ENCODE measurements around the gene IRAK2.
A peak's percentile ranks its signal among the peaks of the same experiment; 100 is the strongest.

GRCh38 chr3:10189557-10190354 lies 25.0 kb downstream of the IRAK2 start:
- TF ChIP-seq RAD21 (conservative IDR thresholded peaks at IDR 0.05 in 1 of 2, IDR thresholded peaks at IDR 0.05 in 1 of 2) (no peak), CTCF (IDR thresholded peaks at IDR 0.05) (no peak), USF2 (IDR thresholded peaks at IDR 0.05) (no peak), POLR2A (IDR thresholded peaks at IDR 0.05; ENCODE audit: low read length) (no peak), NPAS2 (CRISPR knock-in tag; IDR thresholded peaks at IDR 0.05; ENCODE audit: borderline replicate concordance) (no peak), EP300 (IDR thresholded peaks at IDR 0.05) (no peak), CEBPB (IDR thresholded peaks at IDR 0.05) (peak; percentile 65 to 78; a peak in 3 of 4 replicates), BHLHE40 (IDR thresholded peaks at IDR 0.05; ENCODE audit: low read depth, low read length) (no peak), ZSCAN20 (CRISPR knock-in tag; IDR thresholded peaks at IDR 0.05) (no peak), CHD4 (IDR thresholded peaks at IDR 0.05; ENCODE audit: borderline replicate concordance) (no peak), ZNF302 (CRISPR knock-in tag; IDR thresholded peaks at IDR 0.05) (no peak), MAFK (IDR thresholded peaks at IDR 0.05; ENCODE audit: partially characterized antibody) (peak; percentile 86), POLR2AphosphoS2 (conservative IDR thresholded peaks at IDR 0.05; ENCODE audit: low read length) (no peak), BCL3 (IDR thresholded peaks at IDR 0.05) (no peak)

Data from A549 (cell line).